ENCODE data around the gene POU2F1. TPM values are rescaled to one million over a fixed set of nuclear protein-coding genes. Genes with fewer than 3 reads are reported as not detected.

Gene POU2F1
- total RNA-seq, 1 experiment from 2014 or later = 24.5 TPM

DNA sequence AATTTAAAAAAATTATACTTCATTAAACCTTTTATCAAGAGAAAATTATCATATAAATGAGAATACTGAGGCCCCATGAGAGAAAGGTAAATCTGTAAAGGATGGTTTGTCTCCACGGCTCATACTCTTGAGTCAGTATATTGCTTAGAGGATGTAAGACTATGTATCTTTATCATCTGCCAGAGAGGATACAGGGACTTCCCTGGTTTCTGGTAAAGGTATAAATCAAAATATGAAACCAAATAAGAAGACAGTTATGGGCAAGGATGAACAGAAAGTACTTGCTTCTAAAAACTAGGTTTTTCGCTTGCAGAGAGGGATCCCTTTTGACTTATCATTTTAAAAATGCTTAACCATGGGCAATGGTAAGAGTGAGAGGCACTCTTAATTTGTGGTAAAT lies 112.4 kb downstream of the POU2F1 start:
- no peak for ATAC-seq
- BruUV-seq (replicated peaks) = no TSS peak
- no peaks in the 10 kb centered on the region for H3K9me3 ChIP-seq (ENCODE audit: control insufficient read depth in 1 of 2, insufficient read depth in 1 of 2, low read depth in 1 of 2, low read length in 2 of 2)
- DNase-seq (ENCODE audit: low read depth, low spot score) = no peak
- no peaks in the 10 kb centered on the region for H3K36me3 ChIP-seq (ENCODE audit: control insufficient read depth in 1 of 2, insufficient read depth in 2 of 2, low read length in 2 of 2)
- TF ChIP-seq ZNF274 (IDR thresholded peaks at IDR 0.05; ENCODE audit: low read depth, low read length) (no peak), YY1 (IDR thresholded peaks at IDR 0.05; ENCODE audit: extremely low read depth, insufficient replicate concordance, low read depth, low read length) (no peak), EGR1 (IDR thresholded peaks at IDR 0.05; ENCODE audit: low read depth) (no peak), POLR2A (IDR thresholded peaks at IDR 0.05; ENCODE audit: borderline replicate concordance, extremely low read depth, insufficient read depth, insufficient read length) (no peak), JUND (IDR thresholded peaks at IDR 0.05) (no peak), CEBPB (IDR thresholded peaks at IDR 0.05; ENCODE audit: low read depth) (no peak), ZFX (IDR thresholded peaks at IDR 0.05) (no peak), FOSL1 (IDR thresholded peaks at IDR 0.05; ENCODE audit: low read depth) (no peak), RAD21 (IDR thresholded peaks at IDR 0.05; ENCODE audit: low read depth) (no peak), SRF (IDR thresholded peaks at IDR 0.05; ENCODE audit: low read depth) (no peak)
- TF ChIP-seq, protein P1, sequence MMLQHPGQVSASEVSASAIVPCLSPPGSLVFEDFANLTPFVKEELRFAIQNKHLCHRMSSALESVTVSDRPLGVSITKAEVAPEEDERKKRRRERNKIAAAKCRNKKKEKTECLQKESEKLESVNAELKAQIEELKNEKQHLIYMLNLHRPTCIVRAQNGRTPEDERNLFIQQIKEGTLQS (IDR thresholded peaks at IDR 0.05) = no peak
- no peak overlapping the region for H2AFZ ChIP-seq (ENCODE audit: low read depth, low read length, poor library complexity, severe bottlenecking)
- ChIA-PET CTCF (no interaction called here), RAD21 (ENCODE audit: low non-redundant PET in 1 of 2, low total read pairs in 2 of 2, uncharacterized antibody in 2 of 2, unreplicated experiment in 2 of 2) (no interaction called here), POLR2A (no interaction called here)
- no peaks in the 10 kb centered on the region for H3K9me2 ChIP-seq (ENCODE audit: insufficient read depth)
- H3K4me2 ChIP-seq (ENCODE audit: low read length) = no peak overlapping the region
- intact Hi-C loops (cut with micrococcal nuclease) = no loop called here
- no peaks in the 10 kb centered on the region for H4K20me1 ChIP-seq (ENCODE audit: insufficient read depth)
- no peak overlapping the region for H3K27ac ChIP-seq (ENCODE audit: low read depth, low read length)
- H3K9ac ChIP-seq (ENCODE audit: low read length) = no peak overlapping the region
- H3K4me3 ChIP-seq (replicated peaks in 1 of 2; ENCODE audit: low read depth in 1 of 2, low read length in 2 of 2) = no peak overlapping the region
- peaks cover 5% of the 10 kb centered on the region; the same call in 1 of the 2 replicates for H3K79me2 ChIP-seq (ENCODE audit: insufficient read depth, low read length)
- no peaks in the 10 kb centered on the region for H3K4me1 ChIP-seq (ENCODE audit: control insufficient read depth in 1 of 2, insufficient read depth in 2 of 2, low read length in 2 of 2)
- H3K27me3 ChIP-seq (ENCODE audit: insufficient read depth, low read length) = no peaks in the 10 kb centered on the region

GRCh38 chr1:167333703-167334102 lies 113.0 kb downstream of the POU2F1 start:
- no peak overlapping the region for H3K27ac ChIP-seq (ENCODE audit: low read depth, low read length)
- H3K9me3 ChIP-seq (ENCODE audit: control insufficient read depth in 1 of 2, insufficient read depth in 1 of 2, low read depth in 1 of 2, low read length in 2 of 2) = no peaks in the 10 kb centered on the region
- no peak overlapping the region for H2AFZ ChIP-seq (ENCODE audit: low read depth, low read length, poor library complexity, severe bottlenecking)
- H3K4me3 ChIP-seq (replicated peaks in 1 of 2; ENCODE audit: low read depth in 1 of 2, low read length in 2 of 2) = no peak overlapping the region
- H3K9ac ChIP-seq (ENCODE audit: low read length) = no peak overlapping the region
- DNase-seq (ENCODE audit: low read depth, low spot score) (no peak), ATAC-seq (no peak)
- H3K27me3 ChIP-seq (ENCODE audit: insufficient read depth, low read length) = no peaks in the 10 kb centered on the region
- no peaks in the 10 kb centered on the region for H3K9me2 ChIP-seq (ENCODE audit: insufficient read depth)
- peaks cover 5% of the 10 kb centered on the region; the same call in 1 of the 2 replicates for H3K79me2 ChIP-seq (ENCODE audit: insufficient read depth, low read length)
- POLR2A ChIA-PET = interaction anchor here (0.7 kb wide), 1 partner anchor 803 kb away, joined by 5 read pairs; the partner anchor contains the start of gene GPR161
- RAD21 ChIA-PET (ENCODE audit: low non-redundant PET in 1 of 2, low total read pairs in 2 of 2, uncharacterized antibody in 2 of 2, unreplicated experiment in 2 of 2) = no interaction called here
- no peaks in the 10 kb centered on the region for H3K4me1 ChIP-seq (ENCODE audit: control insufficient read depth in 1 of 2, insufficient read depth in 2 of 2, low read length in 2 of 2)
- CTCF ChIA-PET = no interaction called here
- no peaks in the 10 kb centered on the region for H3K36me3 ChIP-seq (ENCODE audit: control insufficient read depth in 1 of 2, insufficient read depth in 2 of 2, low read length in 2 of 2)
- intact Hi-C loops (cut with micrococcal nuclease) = no loop called here
- no peaks in the 10 kb centered on the region for H4K20me1 ChIP-seq (ENCODE audit: insufficient read depth)
- H3K4me2 ChIP-seq (ENCODE audit: low read length) = no peak overlapping the region
- no TSS peak for BruUV-seq (replicated peaks)
- no peak for TF ChIP-seq ELF1 (IDR thresholded peaks at IDR 0.05; ENCODE audit: borderline replicate concordance, low read depth)
- no peak for TF ChIP-seq ZBTB33 (IDR thresholded peaks at IDR 0.05; ENCODE audit: extremely low read depth, insufficient replicate concordance, low read length)
- no peak for TF ChIP-seq ZNF274 (IDR thresholded peaks at IDR 0.05; ENCODE audit: low read depth, low read length)
- no peak for TF ChIP-seq CEBPB (IDR thresholded peaks at IDR 0.05; ENCODE audit: low read depth)
- TF ChIP-seq, protein P2, sequence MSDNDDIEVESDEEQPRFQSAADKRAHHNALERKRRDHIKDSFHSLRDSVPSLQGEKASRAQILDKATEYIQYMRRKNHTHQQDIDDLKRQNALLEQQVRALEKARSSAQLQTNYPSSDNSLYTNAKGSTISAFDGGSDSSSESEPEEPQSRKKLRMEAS (IDR thresholded peaks at IDR 0.05) = no peak
- TF ChIP-seq SIN3A (IDR thresholded peaks at IDR 0.05; ENCODE audit: low read depth) = no peak
- TF ChIP-seq EZH2 (IDR thresholded peaks at IDR 0.05) = no peak
- no peak for TF ChIP-seq CTCF (IDR thresholded peaks at IDR 0.05 in 2 of 3, conservative IDR thresholded peaks at IDR 0.05 in 1 of 3; ENCODE audit: borderline replicate concordance in 1 of 3, insufficient read depth in 1 of 3, low read depth in 2 of 3, low read length in 2 of 3)

Data from HCT116 (cell line).